Kidney epithelial cell (primary cell): Measurements from ENCODE around the gene ADAMTS9. TPM values are rescaled to one million over a fixed set of nuclear protein-coding genes. Genes with fewer than 3 reads are reported as not detected.
A peak's percentile ranks its signal among the peaks of the same experiment; 100 is the strongest.

ENCODE experiments used
- DNase-seq: peaks from one replicate; pipeline ENCODE4 v3.0.0-alpha.2; 2010; ENCODE audit warnings: low read depth
- H3K27me3 ChIP-seq: 2 replicates; pipeline ENCODE4 v1.6.0; 2011; ENCODE audit warnings: low read length; ENCODE audit not compliant: control insufficient read depth, insufficient read depth
- H3K36me3 ChIP-seq: 2 replicates; pipeline ENCODE4 v1.5.1; 2011; ENCODE audit warnings: low read length; ENCODE audit not compliant: control insufficient read depth, insufficient read depth
- H3K4me3 ChIP-seq: 2 replicates; pipeline ENCODE4 v1.5.1; 2011; ENCODE audit warnings: low read depth, mild to moderate bottlenecking, control low read depth, low read length
- CTCF ChIP-seq: IDR thresholded peaks from 2 replicates; pipeline ENCODE4 v1.5.1; 2011; ENCODE audit warnings: mild to moderate bottlenecking, moderate library complexity, low read length, control low read depth, inconsistent platforms; ENCODE audit not compliant: insufficient read depth, poor library complexity, severe bottlenecking
- total RNA-seq: library from RNA; depleted of rRNA; stranded (reverse); fragments of >200 nt; gene quantifications from 2 replicates; pipeline ENCODE4 v1.2.3, GENCODE V29; 2015

The ADAMTS9 gene
- total RNA-seq, 1 donor from 2014 or later: 211 TPM

- Histone ChIP-seq H3K27me3 (no peaks in the 10 kb centered on the region), H3K36me3 (no peaks in the 10 kb centered on the region), H3K4me3 (no peak overlapping the region)
- no peak for DNase-seq
- no peak for TF ChIP-seq CTCF
Observed at GRCh38 chr3:64726414-64727090, 38.8 kb upstream of the ADAMTS9 start.

- TF ChIP-seq CTCF: no peak
- no peak overlapping the region for H3K4me3 ChIP-seq
- no peak for DNase-seq
- no peaks in the 10 kb centered on the region for H3K27me3 ChIP-seq
- H3K36me3 ChIP-seq: no peaks in the 10 kb centered on the region
Observed at GRCh38 chr3:64718976-64719375, 31.2 kb upstream of the ADAMTS9 start.

- peak; percentile 43 for TF ChIP-seq CTCF
- Histone ChIP-seq H3K4me3 (no peak overlapping the region), H3K27me3 (no peaks in the 10 kb centered on the region), H3K36me3 (no peaks in the 10 kb centered on the region)
- no peak for DNase-seq
Observed at GRCh38 chr3:64717872-64718613, 30.2 kb upstream of the ADAMTS9 start.

GRCh38 chr3:64717411-64717810 lies 29.6 kb upstream of the ADAMTS9 start:
- DNase-seq: no peak
- no peaks in the 10 kb centered on the region for H3K36me3 ChIP-seq
- no peak overlapping the region for H3K4me3 ChIP-seq
- H3K27me3 ChIP-seq: no peaks in the 10 kb centered on the region
- no peak for TF ChIP-seq CTCF

GRCh38 chr3:64716110-64716710 lies 28.4 kb upstream of the ADAMTS9 start:
- TF ChIP-seq CTCF: no peak

More at GRCh38 chr3:64716110-64716710, 28.4 kb upstream of the ADAMTS9 start:
- no peaks in the 10 kb centered on the region for H3K36me3 ChIP-seq
- DNase-seq: no peak
- no peaks in the 10 kb centered on the region for H3K27me3 ChIP-seq
- no peak overlapping the region for H3K4me3 ChIP-seq
